Smooth muscle cell (in vitro differentiated cells): Measurements from ENCODE around the gene ATOH8. TPM values are rescaled to one million over a fixed set of nuclear protein-coding genes. Genes with fewer than 3 reads are reported as not detected.

Experiments used
- DNase-seq: peaks from one replicate; lab custom pipeline; 2025; ENCODE audit not compliant: unreplicated experiment; lab: John Stamatoyannopoulos, UW
- H2AFZ ChIP-seq: fragments of 200-600 bp; sonication (generic); 2 replicates; pipeline ENCODE4 v1.6.0; 2016; ENCODE audit warnings: antibody characterized with exemption, low read depth, mild to moderate bottlenecking
- H3F3A ChIP-seq: fragments of 200-600 bp; sonication (generic); 2 replicates; pipeline ENCODE4 v1.6.0; 2017; ENCODE audit warnings: antibody characterized with exemption, low read depth
- H3K27ac ChIP-seq: fragments of 200-600 bp; sonication (generic); 2 replicates; pipeline ENCODE4 v1.5.1; 2016; ENCODE audit warnings: low read depth, mild to moderate bottlenecking
- H3K27me3 ChIP-seq: fragments of 200-600 bp; sonication (generic); 2 replicates; pipeline ENCODE4 v1.6.1; 2016; ENCODE audit warnings: low read depth, mild to moderate bottlenecking
- H3K36me3 ChIP-seq: fragments of 200-600 bp; sonication (generic); 2 replicates; pipeline ENCODE4 v1.5.1; 2016; ENCODE audit warnings: low read depth
- H3K4me1 ChIP-seq: fragments of 200-600 bp; sonication (generic); 2 replicates; pipeline ENCODE4 v1.5.1; 2016; ENCODE audit warnings: low read depth
- H3K4me2 ChIP-seq: fragments of 200-600 bp; sonication (generic); 2 replicates; pipeline ENCODE4 v1.6.0; 2016; ENCODE audit warnings: mild to moderate bottlenecking
- H3K4me3 ChIP-seq: fragments of 200-600 bp; sonication (generic); 2 replicates; pipeline ENCODE4 v1.5.1; 2016; ENCODE audit warnings: mild to moderate bottlenecking
- H3K79me2 ChIP-seq: fragments of 200-600 bp; sonication (generic); 2 replicates; pipeline ENCODE4 v1.6.0; 2016; ENCODE audit warnings: low read depth, mild to moderate bottlenecking
- H3K9ac ChIP-seq: fragments of 200-600 bp; sonication (generic); 2 replicates; pipeline ENCODE4 v1.6.0; 2016; ENCODE audit warnings: low read depth
- H3K9me3 ChIP-seq: fragments of 200-600 bp; sonication (generic); replicated peaks from 2 replicates; pipeline ENCODE4 v1.5.1; 2016; ENCODE audit warnings: low read depth
- H4K20me1 ChIP-seq: fragments of 200-600 bp; sonication (generic); 2 replicates; pipeline ENCODE4 v1.6.0; 2016; ENCODE audit warnings: low read depth
- CTCF ChIP-seq: fragments of 200-600 bp; sonication (generic); IDR thresholded peaks from 2 replicates; pipeline ENCODE4 v1.5.1; 2017; ENCODE audit warnings: borderline replicate concordance, mild to moderate bottlenecking, antibody characterized with exemption; ENCODE audit not compliant: insufficient read depth, poor library complexity, severe bottlenecking
- WGBS: methylation state at CpG from one replicate; pipeline ENCODE4 v1.1.7; 2016; ENCODE audit warnings: low lambda C conversion rate; 5-methylcytosine and 5-hydroxymethylcytosine counted together
- polyA plus RNA-seq: library from polyadenylated mRNA; unstranded; fragments of >200 nt; fragmentation: Nextera tagmentation; extraction: Ambion mirVana; gene quantifications from 2 replicates; pipeline ENCODE4 v1.2.1, GENCODE V29; 2016
- total RNA-seq: library from RNA; depleted of rRNA; stranded (reverse); fragments of >200 nt; gene quantifications from 2 replicates; pipeline ENCODE4 v1.2.3, GENCODE V29; 2014

The ATOH8 gene
- total and polyA plus RNA-seq, 2 experiments from 2014 or later = 5.2 to 6.5 TPM

- no peaks in the 10 kb centered on the region for H3K9me3 ChIP-seq
- WGBS = 96% methylated on average over 9 of the region's 9 CpGs
- H2AFZ ChIP-seq = no peak overlapping the region
- H3K79me2 ChIP-seq = no peaks in the 10 kb centered on the region
- DNase-seq = no peak
- no peaks in the 10 kb centered on the region for H3K27me3 ChIP-seq
- no peak for TF ChIP-seq CTCF
- H3K9ac ChIP-seq = no peak overlapping the region
- H3K4me2 ChIP-seq = peak overlapping the region; percentile 63
- H3K4me3 ChIP-seq = no peak overlapping the region
- no peaks in the 10 kb centered on the region for H4K20me1 ChIP-seq
- H3F3A ChIP-seq = peaks cover 32% of the 10 kb centered on the region
- no peak overlapping the region for H3K27ac ChIP-seq
- no peaks in the 10 kb centered on the region for H3K36me3 ChIP-seq
- peaks cover 31% of the 10 kb centered on the region for H3K4me1 ChIP-seq
Measured at GRCh38 chr2:85774126-85774978, 20.6 kb downstream of the ATOH8 start.

- 95% methylated on average over 12 of the region's 12 CpGs for WGBS
- Histone ChIP-seq H3F3A (peaks cover 29% of the 10 kb centered on the region), H3K27ac (no peak overlapping the region), H3K9me3 (no peaks in the 10 kb centered on the region), H3K27me3 (no peaks in the 10 kb centered on the region), H3K4me3 (no peak overlapping the region), H3K9ac (no peak overlapping the region), H4K20me1 (no peaks in the 10 kb centered on the region), H3K79me2 (no peaks in the 10 kb centered on the region), H3K4me1 (peaks cover 30% of the 10 kb centered on the region), H2AFZ (no peak overlapping the region), H3K4me2 (no peak overlapping the region), H3K36me3 (no peaks in the 10 kb centered on the region)
- no peak for DNase-seq
- TF ChIP-seq CTCF = no peak
Measured at GRCh38 chr2:85775406-85776381, 21.9 kb downstream of the ATOH8 start.

- no peak overlapping the region for H3K27ac ChIP-seq
- WGBS = 93% methylated on average over 4 of the region's 9 CpGs
- H3K79me2 ChIP-seq = no peaks in the 10 kb centered on the region
- no peaks in the 10 kb centered on the region for H4K20me1 ChIP-seq
- no peak overlapping the region for H2AFZ ChIP-seq
- no peak overlapping the region for H3K4me3 ChIP-seq
- no peaks in the 10 kb centered on the region for H3K9me3 ChIP-seq
- H3K27me3 ChIP-seq = no peaks in the 10 kb centered on the region
- H3K9ac ChIP-seq = no peak overlapping the region
- H3K4me2 ChIP-seq = no peak overlapping the region
- peaks cover 29% of the 10 kb centered on the region for H3F3A ChIP-seq
- no peak for TF ChIP-seq CTCF
- no peaks in the 10 kb centered on the region for H3K36me3 ChIP-seq
- DNase-seq = no peak
- peaks cover 23% of the 10 kb centered on the region for H3K4me1 ChIP-seq
Measured at GRCh38 chr2:85776672-85777071, 22.9 kb downstream of the ATOH8 start.
